Neural progenitor cell (in vitro differentiated cells): ENCODE data around the gene ADGRG4.

ENCODE experiments used
- EZH2 ChIP-seq: fragments of 200-600 bp; sonication (generic); IDR thresholded peaks from 2 replicates; pipeline ENCODE4 v1.6.1; 2017; ENCODE audit warnings: antibody characterized with exemption, mild to moderate bottlenecking, moderate library complexity
- EZH2phosphoT487 ChIP-seq: fragments of 200-600 bp; sonication (generic); IDR thresholded peaks from 2 replicates; pipeline ENCODE4 v1.6.1; 2017; ENCODE audit warnings: antibody characterized with exemption
- TF ChIP-seq, protein P1 (sequence below): fragments of 200-600 bp; sonication (generic); IDR thresholded peaks from 2 replicates; pipeline ENCODE4 v1.5.1; 2017; ENCODE audit warnings: antibody characterized with exemption, mild to moderate bottlenecking

DNA sequence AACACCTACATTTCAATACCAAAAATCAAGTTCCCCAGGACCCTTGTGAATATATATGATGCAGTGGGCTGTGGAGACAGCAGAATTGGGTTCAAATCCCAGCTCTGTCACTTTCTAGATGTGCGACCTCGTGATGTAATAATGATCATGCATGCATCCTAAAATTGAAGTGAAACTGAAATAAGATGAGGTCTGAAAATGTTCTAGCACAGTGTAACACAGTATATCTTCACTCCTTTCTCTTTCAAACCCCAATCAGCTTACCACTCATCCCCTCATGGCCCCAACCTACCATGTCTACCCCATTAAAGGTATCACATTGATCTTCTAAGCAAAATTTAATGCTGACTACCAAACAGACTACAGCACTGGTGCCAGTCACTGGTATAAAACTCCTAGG, 117.0 kb downstream of the ADGRG4 start:
- TF ChIP-seq, protein P1, sequence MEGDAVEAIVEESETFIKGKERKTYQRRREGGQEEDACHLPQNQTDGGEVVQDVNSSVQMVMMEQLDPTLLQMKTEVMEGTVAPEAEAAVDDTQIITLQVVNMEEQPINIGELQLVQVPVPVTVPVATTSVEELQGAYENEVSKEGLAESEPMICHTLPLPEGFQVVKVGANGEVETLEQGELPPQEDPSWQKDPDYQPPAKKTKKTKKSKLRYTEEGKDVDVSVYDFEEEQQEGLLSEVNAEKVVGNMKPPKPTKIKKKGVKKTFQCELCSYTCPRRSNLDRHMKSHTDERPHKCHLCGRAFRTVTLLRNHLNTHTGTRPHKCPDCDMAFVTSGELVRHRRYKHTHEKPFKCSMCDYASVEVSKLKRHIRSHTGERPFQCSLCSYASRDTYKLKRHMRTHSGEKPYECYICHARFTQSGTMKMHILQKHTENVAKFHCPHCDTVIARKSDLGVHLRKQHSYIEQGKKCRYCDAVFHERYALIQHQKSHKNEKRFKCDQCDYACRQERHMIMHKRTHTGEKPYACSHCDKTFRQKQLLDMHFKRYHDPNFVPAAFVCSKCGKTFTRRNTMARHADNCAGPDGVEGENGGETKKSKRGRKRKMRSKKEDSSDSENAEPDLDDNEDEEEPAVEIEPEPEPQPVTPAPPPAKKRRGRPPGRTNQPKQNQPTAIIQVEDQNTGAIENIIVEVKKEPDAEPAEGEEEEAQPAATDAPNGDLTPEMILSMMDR, result no peak
- TF ChIP-seq EZH2 (no peak), EZH2phosphoT487 (no peak)
